Trophoblast cell (in vitro differentiated cells and primary cell): ENCODE data around the gene NEGR1.

ENCODE experiments used
- DNase-seq, 2 donors: peaks; one replicate each; pipeline ENCODE4 v3.0.0-alpha.2; 2016
- H2AFZ ChIP-seq: 2 replicates; pipeline ENCODE4 v1.6.1; 2013; ENCODE audit warnings: low read length, moderate library complexity, mild to moderate bottlenecking; ENCODE audit not compliant: insufficient read depth, poor library complexity
- H2AK5ac ChIP-seq: 2 replicates; pipeline ENCODE4 v1.6.1; 2013; ENCODE audit warnings: mild to moderate bottlenecking, low read length
- H2BK120ac ChIP-seq: 2 replicates; pipeline ENCODE4 v1.6.1; 2013; ENCODE audit warnings: low read length, mild to moderate bottlenecking, moderate library complexity; ENCODE audit not compliant: insufficient read depth, poor library complexity
- H2BK12ac ChIP-seq: 2 replicates; pipeline ENCODE4 v1.6.1; 2013; ENCODE audit warnings: mild to moderate bottlenecking, low read length, moderate library complexity
- H2BK5ac ChIP-seq: 2 replicates; pipeline ENCODE4 v1.6.1; 2013; ENCODE audit warnings: low read length, low read depth, moderate library complexity, mild to moderate bottlenecking; ENCODE audit not compliant: poor library complexity
- H3K14ac ChIP-seq: 2 replicates; pipeline ENCODE4 v1.6.1; 2013; ENCODE audit warnings: mild to moderate bottlenecking, low read length
- H3K18ac ChIP-seq: 2 replicates; pipeline ENCODE4 v1.6.1; 2013; ENCODE audit warnings: mild to moderate bottlenecking, low read length
- H3K23ac ChIP-seq: 2 replicates; pipeline ENCODE4 v1.6.1; 2013; ENCODE audit warnings: low read length
- H3K27ac ChIP-seq: 2 replicates; pipeline ENCODE4 v1.5.1; 2013; ENCODE audit warnings: low read depth, mild to moderate bottlenecking, inconsistent platforms, low read length, moderate library complexity
- H3K27me3 ChIP-seq: 2 replicates; pipeline ENCODE4 v1.6.1; 2013; ENCODE audit warnings: inconsistent platforms, mild to moderate bottlenecking, low read length, moderate library complexity; ENCODE audit not compliant: insufficient read depth
- H3K36me3 ChIP-seq, 2 experiments: 1 replicate in 1 of 2; 2 replicates in 1 of 2; pipeline ENCODE4 v1.6.1; 2013; ENCODE audit warnings: low read length in 2 of 2, mild to moderate bottlenecking in 2 of 2, moderate library complexity in 1 of 2; ENCODE audit not compliant: insufficient read depth in 2 of 2, control insufficient read depth in 1 of 2
- H3K4ac ChIP-seq: 2 replicates; pipeline ENCODE4 v1.6.1; 2013; ENCODE audit warnings: low read depth, mild to moderate bottlenecking, low read length, moderate library complexity
- H3K4me1 ChIP-seq, 2 experiments: 1 replicate in 1 of 2; 2 replicates in 1 of 2; pipeline ENCODE4 v1.6.1; 2013; ENCODE audit warnings: low read length in 2 of 2, mild to moderate bottlenecking in 2 of 2, moderate library complexity in 1 of 2; ENCODE audit not compliant: insufficient read depth in 2 of 2, control insufficient read depth in 1 of 2
- H3K4me2 ChIP-seq: 2 replicates; pipeline ENCODE4 v1.6.1; 2013; ENCODE audit warnings: inconsistent platforms, mild to moderate bottlenecking, low read length, moderate library complexity
- H3K4me3 ChIP-seq: 2 replicates; pipeline ENCODE4 v1.5.1; 2013; ENCODE audit warnings: mild to moderate bottlenecking, low read depth, low read length, inconsistent platforms
- H3K79me1 ChIP-seq: one replicate; pipeline ENCODE4 v1.6.1; 2013; ENCODE audit warnings: low read length
- H3K79me2 ChIP-seq: 2 replicates; pipeline ENCODE4 v1.6.1; 2013; ENCODE audit warnings: low read length, mild to moderate bottlenecking; ENCODE audit not compliant: control insufficient read depth, insufficient read depth, poor library complexity
- H3K9ac ChIP-seq: 2 replicates; pipeline ENCODE4 v1.6.1; 2013; ENCODE audit warnings: mild to moderate bottlenecking, low read length
- H3K9me3 ChIP-seq: 2 replicates; pipeline ENCODE4 v1.6.1; 2013; ENCODE audit warnings: low read depth, mild to moderate bottlenecking, control low read depth, inconsistent platforms, low read length; ENCODE audit not compliant: insufficient read depth
- H4K12ac ChIP-seq: 2 replicates; pipeline ENCODE4 v1.6.1; 2013; ENCODE audit warnings: low read depth, mild to moderate bottlenecking, low read length, moderate library complexity
- H4K8ac ChIP-seq: 2 replicates; pipeline ENCODE4 v1.6.1; 2013; ENCODE audit warnings: low read depth, mild to moderate bottlenecking, low read length, moderate library complexity
- H4K91ac ChIP-seq: one replicate; pipeline ENCODE4 v1.6.1; 2013; ENCODE audit warnings: low read depth, mild to moderate bottlenecking, low read length, moderate library complexity
- WGBS: extraction: QIAGEN DNeasy Blood & Tissue Kit; methylation state at CpG from one replicate; pipeline ENCODE4 v1.1.7; 2013; ENCODE audit warnings: missing lambda C conversion rate; ENCODE audit not compliant: insufficient read length, insufficient coverage; ENCODE audit errors: extremely low coverage; 5-methylcytosine and 5-hydroxymethylcytosine counted together

NEGR1 gene

GRCh38 chr1:71823708-71824305 lies 458.5 kb downstream of the NEGR1 start:
- Histone ChIP-seq H3K14ac (no peak overlapping the region), H2AFZ (no peak overlapping the region), H3K18ac (no peak overlapping the region), H3K23ac (no peak overlapping the region), H3K27me3 (no peaks in the 10 kb centered on the region), H3K79me2 (no peaks in the 10 kb centered on the region), H3K4ac (no peak overlapping the region), H3K79me1 (no peaks in the 10 kb centered on the region), H3K4me1 (no peaks in the 10 kb centered on the region), H2BK5ac (no peak overlapping the region), H2AK5ac (no peak overlapping the region), H4K91ac (no peak overlapping the region), H3K9ac (no peak overlapping the region), H3K9me3 (no peaks in the 10 kb centered on the region), H3K4me3 (no peak overlapping the region), H4K8ac (no peak overlapping the region), H3K4me2 (no peak overlapping the region), H4K12ac (no peak overlapping the region), H2BK12ac (no peak overlapping the region), H3K27ac (no peak overlapping the region), H2BK120ac (no peak overlapping the region), H3K36me3 (no peaks in the 10 kb centered on the region)
- peak in 1 of 2 donors; percentile 46 for DNase-seq
- no CpG with 5 or more reads among the region's 4 CpGs for WGBS

- H2BK5ac ChIP-seq, result no peak overlapping the region
- no peak overlapping the region for H2AFZ ChIP-seq
- H2BK12ac ChIP-seq, result no peak overlapping the region
- H2AK5ac ChIP-seq, result no peak overlapping the region
- no CpG with 5 or more reads among the region's 4 CpGs for WGBS
- no peaks in the 10 kb centered on the region for H3K9me3 ChIP-seq
- no peak overlapping the region for H3K18ac ChIP-seq
- no peaks in the 10 kb centered on the region for H3K4me1 ChIP-seq
- H3K9ac ChIP-seq, result no peak overlapping the region
- H3K14ac ChIP-seq, result no peak overlapping the region
- no peak overlapping the region for H4K8ac ChIP-seq
- H2BK120ac ChIP-seq, result no peak overlapping the region
- no peak overlapping the region for H3K4me3 ChIP-seq
- no peaks in the 10 kb centered on the region for H3K27me3 ChIP-seq
- no peak overlapping the region for H3K4ac ChIP-seq
- H3K27ac ChIP-seq, result no peak overlapping the region
- no peak overlapping the region for H3K23ac ChIP-seq
- H3K79me1 ChIP-seq, result no peaks in the 10 kb centered on the region
- H4K12ac ChIP-seq, result no peak overlapping the region
- H3K79me2 ChIP-seq, result no peaks in the 10 kb centered on the region
- H4K91ac ChIP-seq, result no peak overlapping the region
- no peak overlapping the region for H3K4me2 ChIP-seq
- no peak for DNase-seq
- H3K36me3 ChIP-seq, result no peaks in the 10 kb centered on the region
Measured at GRCh38 chr1:71817028-71817427, 465.3 kb downstream of the NEGR1 start.

- Histone ChIP-seq H4K8ac (no peak overlapping the region), H4K12ac (no peak overlapping the region), H4K91ac (no peak overlapping the region), H3K9ac (no peak overlapping the region), H3K4me1 (no peaks in the 10 kb centered on the region), H3K4me3 (no peak overlapping the region), H2BK120ac (no peak overlapping the region), H3K36me3 (no peaks in the 10 kb centered on the region), H3K27me3 (no peaks in the 10 kb centered on the region), H3K23ac (no peak overlapping the region), H3K4me2 (no peak overlapping the region), H3K18ac (no peak overlapping the region), H3K79me1 (no peaks in the 10 kb centered on the region), H3K14ac (no peak overlapping the region), H2BK5ac (no peak overlapping the region), H2AFZ (no peak overlapping the region), H3K79me2 (no peaks in the 10 kb centered on the region), H2BK12ac (no peak overlapping the region), H3K4ac (no peak overlapping the region), H3K27ac (no peak overlapping the region), H3K9me3 (no peaks in the 10 kb centered on the region), H2AK5ac (no peak overlapping the region)
- DNase-seq, result no peak
- no CpG with 5 or more reads among the region's 3 CpGs for WGBS
Measured at GRCh38 chr1:71809085-71809484, 473.3 kb downstream of the NEGR1 start.

GRCh38 chr1:71804140-71804539 lies 478.2 kb downstream of the NEGR1 start:
- H3K27ac ChIP-seq, result no peak overlapping the region
- no peak overlapping the region for H2BK5ac ChIP-seq
- H4K91ac ChIP-seq, result no peak overlapping the region
- H3K18ac ChIP-seq, result no peak overlapping the region
- no peak for DNase-seq
- no peak overlapping the region for H4K8ac ChIP-seq
- H3K23ac ChIP-seq, result no peak overlapping the region
- no peaks in the 10 kb centered on the region for H3K27me3 ChIP-seq
- H2AFZ ChIP-seq, result no peak overlapping the region
- H4K12ac ChIP-seq, result no peak overlapping the region
- H3K4me3 ChIP-seq, result no peak overlapping the region
- H3K79me1 ChIP-seq, result no peaks in the 10 kb centered on the region
- no peak overlapping the region for H3K4ac ChIP-seq
- H2BK120ac ChIP-seq, result no peak overlapping the region
- H3K9ac ChIP-seq, result no peak overlapping the region
- no peaks in the 10 kb centered on the region for H3K9me3 ChIP-seq
- H2BK12ac ChIP-seq, result no peak overlapping the region
- no peaks in the 10 kb centered on the region for H3K79me2 ChIP-seq
- no peak overlapping the region for H3K4me2 ChIP-seq
- no peaks in the 10 kb centered on the region for H3K36me3 ChIP-seq
- H2AK5ac ChIP-seq, result no peak overlapping the region
- H3K14ac ChIP-seq, result no peak overlapping the region
- H3K4me1 ChIP-seq, result no peaks in the 10 kb centered on the region
- WGBS, result no CpG with 5 or more reads among the region's 2 CpGs
